Suprapubic skin (tissue), 4 donors: ENCODE data around the gene PROX2.

Experiments used
- EP300 ChIP-seq: sonication (generic); formaldehyde crosslinking; IDR thresholded peaks from one replicate; pipeline ENCODE4 v1.6.1; 2017; ENCODE audit warnings: antibody characterized with exemption
- POLR2A ChIP-seq, 2 donors: fragments of 450-650 bp; IDR thresholded peaks; one replicate each; pipeline ENCODE4 v1.6.1; 2017; ENCODE audit warnings: antibody characterized with exemption in 2 of 2, mild to moderate bottlenecking in 2 of 2, moderate library complexity in 2 of 2
- POLR2AphosphoS5 ChIP-seq, 3 donors: sonication (generic); formaldehyde crosslinking; IDR thresholded peaks; one replicate each; pipeline ENCODE4 v1.6.1; 2017; ENCODE audit warnings: antibody characterized with exemption in 3 of 3
- TF ChIP-seq, protein P1 (sequence below), 2 donors: fragments of 200-600 bp in 1 of 2; fragments of 450-650 bp in 1 of 2; sonication (generic) in 1 of 2; IDR thresholded peaks; one replicate each; pipeline ENCODE4 v1.5.1; 2016 to 2019; ENCODE audit warnings: antibody characterized with exemption in 2 of 2, mild to moderate bottlenecking in 1 of 2, moderate library complexity in 1 of 2

DNA sequence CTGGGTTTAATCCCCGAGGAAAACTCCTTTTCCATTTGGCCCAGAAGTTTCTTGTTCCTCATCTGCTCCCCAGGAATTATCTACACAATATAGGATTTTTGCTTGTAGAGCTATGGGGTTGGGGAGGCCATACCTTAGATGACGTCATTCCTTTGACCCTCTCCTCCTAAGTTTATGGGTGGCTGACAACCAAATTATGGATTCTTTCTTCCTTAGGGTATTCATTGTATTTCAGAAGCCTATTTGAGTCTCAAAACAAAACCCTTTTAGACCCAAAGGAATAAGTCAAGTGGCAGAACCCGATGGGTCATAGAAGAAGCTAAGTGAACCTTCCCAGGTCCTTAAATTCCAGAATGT is 14.2 kb downstream of the PROX2 start:
- TF ChIP-seq, protein P1, sequence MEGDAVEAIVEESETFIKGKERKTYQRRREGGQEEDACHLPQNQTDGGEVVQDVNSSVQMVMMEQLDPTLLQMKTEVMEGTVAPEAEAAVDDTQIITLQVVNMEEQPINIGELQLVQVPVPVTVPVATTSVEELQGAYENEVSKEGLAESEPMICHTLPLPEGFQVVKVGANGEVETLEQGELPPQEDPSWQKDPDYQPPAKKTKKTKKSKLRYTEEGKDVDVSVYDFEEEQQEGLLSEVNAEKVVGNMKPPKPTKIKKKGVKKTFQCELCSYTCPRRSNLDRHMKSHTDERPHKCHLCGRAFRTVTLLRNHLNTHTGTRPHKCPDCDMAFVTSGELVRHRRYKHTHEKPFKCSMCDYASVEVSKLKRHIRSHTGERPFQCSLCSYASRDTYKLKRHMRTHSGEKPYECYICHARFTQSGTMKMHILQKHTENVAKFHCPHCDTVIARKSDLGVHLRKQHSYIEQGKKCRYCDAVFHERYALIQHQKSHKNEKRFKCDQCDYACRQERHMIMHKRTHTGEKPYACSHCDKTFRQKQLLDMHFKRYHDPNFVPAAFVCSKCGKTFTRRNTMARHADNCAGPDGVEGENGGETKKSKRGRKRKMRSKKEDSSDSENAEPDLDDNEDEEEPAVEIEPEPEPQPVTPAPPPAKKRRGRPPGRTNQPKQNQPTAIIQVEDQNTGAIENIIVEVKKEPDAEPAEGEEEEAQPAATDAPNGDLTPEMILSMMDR (IDR thresholded peaks at IDR 0.05) = no peak
- TF ChIP-seq POLR2A (IDR thresholded peaks at IDR 0.05) (no peak), POLR2AphosphoS5 (IDR thresholded peaks at IDR 0.05) (no peak), EP300 (no peak)
